GM20000 (cell line): ENCODE data around the gene GAB3.

Experiments used
- DNase-seq: peaks from one replicate; pipeline ENCODE4 v3.0.0; 2012; ENCODE audit warnings: low spot score
- CTCF ChIP-seq: IDR thresholded peaks from 2 replicates; pipeline ENCODE4 v1.5.1; 2012; ENCODE audit warnings: mild to moderate bottlenecking, control low read depth; ENCODE audit errors: extremely low read depth, missing control alignments

GAB3 gene

GRCh38 chrX:154718616-154719015, 32.3 kb downstream of the GAB3 start:
- no peak for TF ChIP-seq CTCF
- no peak for DNase-seq

GRCh38 chrX:154717824-154718223, 33.1 kb downstream of the GAB3 start:
- no peak for TF ChIP-seq CTCF
- DNase-seq, result no peak

GRCh38 chrX:154715825-154716224, 35.1 kb downstream of the GAB3 start:
- no peak for DNase-seq
- no peak for TF ChIP-seq CTCF

- DNase-seq, result peak; percentile 42
- peak; percentile 64 for TF ChIP-seq CTCF
Observed at GRCh38 chrX:154714925-154715324, 36.0 kb downstream of the GAB3 start.

GRCh38 chrX:154712781-154713740, 37.8 kb downstream of the GAB3 start:
- DNase-seq, result peak; percentile 60

GRCh38 chrX:154711264-154711663, 39.6 kb downstream of the GAB3 start:
- no peak for TF ChIP-seq CTCF
- no peak for DNase-seq

More at GRCh38 chrX:154712781-154713740, 37.8 kb downstream of the GAB3 start:
- TF ChIP-seq CTCF, result no peak

GRCh38 chrX:154710309-154710708, 40.6 kb downstream of the GAB3 start:
- no peak for TF ChIP-seq CTCF
- DNase-seq, result no peak
